GM13977 (cell line): ENCODE data around the gene PCDH1.

Experiments used
- DNase-seq: peaks from one replicate; pipeline ENCODE4 v3.0.0; 2012; ENCODE audit warnings: low spot score
- in situ Hi-C: fragments of 300-500 bp; cut with MboI; formaldehyde crosslinking; loops from one replicate; pipeline ENCODE4 v1.12.0; 2022; ENCODE audit warnings: low sequenced_read_pairs, low pct_unique_long_range_greater_than_20kb, mixed read lengths, inconsistent platforms; ENCODE audit not compliant: unreplicated experiment
- TF ChIP-seq, protein P1 (sequence below): IDR thresholded peaks from 2 replicates; pipeline ENCODE4 v1.5.1; 2012; ENCODE audit warnings: mild to moderate bottlenecking, control low read depth; ENCODE audit not compliant: insufficient read depth; ENCODE audit errors: extremely low read depth, missing control alignments

PCDH1 gene

GRCh38 chr5:141910271-141910673 lies 32.1 kb upstream of the PCDH1 start:
- TF ChIP-seq, protein P1, sequence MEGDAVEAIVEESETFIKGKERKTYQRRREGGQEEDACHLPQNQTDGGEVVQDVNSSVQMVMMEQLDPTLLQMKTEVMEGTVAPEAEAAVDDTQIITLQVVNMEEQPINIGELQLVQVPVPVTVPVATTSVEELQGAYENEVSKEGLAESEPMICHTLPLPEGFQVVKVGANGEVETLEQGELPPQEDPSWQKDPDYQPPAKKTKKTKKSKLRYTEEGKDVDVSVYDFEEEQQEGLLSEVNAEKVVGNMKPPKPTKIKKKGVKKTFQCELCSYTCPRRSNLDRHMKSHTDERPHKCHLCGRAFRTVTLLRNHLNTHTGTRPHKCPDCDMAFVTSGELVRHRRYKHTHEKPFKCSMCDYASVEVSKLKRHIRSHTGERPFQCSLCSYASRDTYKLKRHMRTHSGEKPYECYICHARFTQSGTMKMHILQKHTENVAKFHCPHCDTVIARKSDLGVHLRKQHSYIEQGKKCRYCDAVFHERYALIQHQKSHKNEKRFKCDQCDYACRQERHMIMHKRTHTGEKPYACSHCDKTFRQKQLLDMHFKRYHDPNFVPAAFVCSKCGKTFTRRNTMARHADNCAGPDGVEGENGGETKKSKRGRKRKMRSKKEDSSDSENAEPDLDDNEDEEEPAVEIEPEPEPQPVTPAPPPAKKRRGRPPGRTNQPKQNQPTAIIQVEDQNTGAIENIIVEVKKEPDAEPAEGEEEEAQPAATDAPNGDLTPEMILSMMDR: no peak
- DNase-seq: no peak
- in situ Hi-C loops: no loop called here

GRCh38 chr5:141909212-141909611 lies 31.0 kb upstream of the PCDH1 start:
- in situ Hi-C loops: no loop called here
- TF ChIP-seq, protein P1: no peak
- DNase-seq: no peak

- in situ Hi-C loops: no loop called here
- TF ChIP-seq, protein P1: no peak
- DNase-seq: no peak
Observed at GRCh38 chr5:141908796-141909195, 30.6 kb upstream of the PCDH1 start.

GRCh38 chr5:141906972-141907371 lies 28.8 kb upstream of the PCDH1 start:
- no peak for DNase-seq
- TF ChIP-seq, protein P1: no peak
- in situ Hi-C loops: no loop called here

GRCh38 chr5:141906517-141906916 lies 28.3 kb upstream of the PCDH1 start:
- TF ChIP-seq, protein P1: no peak
- in situ Hi-C loops: no loop called here

GRCh38 chr5:141904551-141904950 lies 26.3 kb upstream of the PCDH1 start:
- TF ChIP-seq, protein P1: no peak
- no peak for DNase-seq
- in situ Hi-C loops: no loop called here

More at GRCh38 chr5:141906517-141906916, 28.3 kb upstream of the PCDH1 start:
- DNase-seq: no peak

DNA sequence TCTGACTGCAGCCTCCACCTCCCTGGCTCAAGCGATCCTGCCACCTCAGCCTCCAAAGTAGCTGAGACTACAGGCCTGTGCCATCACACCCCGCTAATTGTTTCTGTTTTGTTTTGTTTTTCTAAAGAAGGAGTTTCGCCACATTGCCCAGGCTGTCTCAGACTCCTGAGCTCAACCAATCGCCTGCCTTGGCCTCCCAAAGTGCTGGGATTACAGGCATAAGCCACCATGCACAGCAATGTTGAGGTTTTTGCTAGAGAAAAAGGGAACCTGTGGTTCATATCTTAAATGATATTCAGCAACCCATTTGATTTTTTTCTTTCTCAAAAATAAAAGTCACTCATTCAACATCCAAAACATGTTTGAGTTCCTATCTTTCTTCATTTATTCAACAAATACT lies 25.1 kb upstream of the PCDH1 start:
- no peak for DNase-seq
- TF ChIP-seq, protein P1: no peak
- in situ Hi-C loops: no loop called here
